CD4-positive, alpha-beta T cell (primary cell): ENCODE results near the gene CFAP43. TPM values are rescaled to one million over a fixed set of nuclear protein-coding genes. Genes with fewer than 3 reads are reported as not detected.

Source experiments
- ATAC-seq: fragments of 200-7000 bp; cut with Tn5 transposase; one replicate; pipeline ENCODE4 v1.10.0; 2022; ENCODE audit warnings: mild to moderate bottlenecking; ENCODE audit not compliant: poor library complexity
- CTCF ChIA-PET: fragments of 350-600 bp; sonication (Branson Sonifier 250); formaldehyde crosslinking; loops from one replicate; lab custom pipeline; 2021; ENCODE audit warnings: antibody characterized with exemption, inconsistent platforms; lab: Charles Lee
- POLR2A ChIA-PET: fragments of 350-600 bp; sonication (Branson Sonifier 250); formaldehyde crosslinking; loops from one replicate; lab custom pipeline; 2021; ENCODE audit warnings: antibody characterized with exemption, inconsistent platforms; lab: Charles Lee
- DNase-seq, 14 experiments: peaks; one replicate each; pipeline ENCODE4 v3.0.0-alpha.2; 2013 to 2020; ENCODE audit warnings: mixed read lengths in 2 of 14
- H3K27ac ChIP-seq, 2 donors: one replicate each; pipeline versions ENCODE4 v1.5.1 to v1.7.0; 2013; ENCODE audit warnings: low read length in 2 of 2, low read depth in 1 of 2, mild to moderate bottlenecking in 1 of 2
- H3K27me3 ChIP-seq, 2 experiments: 1 replicate in 1 of 2; 2 replicates in 1 of 2; pipeline versions ENCODE4 v1.6.1 to v1.7.0; 2013; ENCODE audit warnings: low read length in 2 of 2, control low read depth in 1 of 2, mild to moderate bottlenecking in 1 of 2, moderate library complexity in 1 of 2; ENCODE audit not compliant: insufficient read depth in 2 of 2, control insufficient read depth in 1 of 2
- H3K36me3 ChIP-seq: one replicate; pipeline ENCODE4 v1.6.1; 2013; ENCODE audit warnings: low read length, control low read depth; ENCODE audit not compliant: insufficient read depth
- H3K4me1 ChIP-seq: one replicate; pipeline ENCODE4 v1.6.1; 2013; ENCODE audit warnings: low read length, control low read depth; ENCODE audit not compliant: insufficient read depth
- H3K4me3 ChIP-seq: one replicate; pipeline ENCODE4 v1.5.1; 2013; ENCODE audit warnings: mild to moderate bottlenecking, low read length, moderate library complexity
- H3K9me3 ChIP-seq, 2 experiments: 1 replicate in 1 of 2; 2 replicates in 1 of 2; pipeline versions ENCODE4 v1.6.1 to v1.7.0; 2013; ENCODE audit warnings: low read length in 2 of 2, mild to moderate bottlenecking in 2 of 2, control low read depth in 1 of 2, moderate library complexity in 1 of 2; ENCODE audit not compliant: control insufficient read depth in 1 of 2, insufficient read depth in 1 of 2
- H3K27ac Mint-ChIP-seq: one replicate; pipeline ENCODE4 v1.8.0; 2020; ENCODE audit warnings: mixed read lengths
- H3K27me3 Mint-ChIP-seq: one replicate; pipeline ENCODE4 v1.8.0; 2021; ENCODE audit warnings: mixed read lengths
- H3K36me3 Mint-ChIP-seq: one replicate; pipeline ENCODE4 v1.8.0; 2021; ENCODE audit warnings: low read depth, mixed read lengths
- H3K4me1 Mint-ChIP-seq: one replicate; pipeline ENCODE4 v1.8.0; 2021; ENCODE audit warnings: low read depth, mixed read lengths
- H3K4me3 Mint-ChIP-seq: one replicate; pipeline ENCODE4 v1.8.0; 2020; ENCODE audit warnings: mild to moderate bottlenecking, mixed read lengths
- H3K9me3 Mint-ChIP-seq: one replicate; pipeline ENCODE4 v1.8.0; 2020; ENCODE audit warnings: mixed read lengths
- CTCF ChIP-seq: fragments of 200-600 bp; IDR thresholded peaks from one replicate; pipeline ENCODE4 v1.8.0; 2022; ENCODE audit warnings: antibody characterized with exemption, mild to moderate bottlenecking
- intact Hi-C, 2 experiments: fragments of 100-400 bp; cut with DNase I in 1 of 2; cut with micrococcal nuclease in 1 of 2; formaldehyde crosslinking; loops; one replicate each; pipeline versions ENCODE4 v1.15.1 to v1.9.0; 2023 to 2025; cut with DNase I, micrococcal nuclease
- total RNA-seq, 174 experiments: library from RNA in 2 of 174; stranded (reverse) in 2 of 174; gene quantifications; one replicate each; pipeline ENCODE4 v1.2.3 and lab custom pipeline; 2021 to 2026

The CFAP43 gene
- total RNA-seq, 2 experiments from 2014 or later, result not detected

- Mint-ChIP-seq H3K4me3 (no peak overlapping the region), H3K36me3 (no peaks in the 10 kb centered on the region), H3K27me3 (peaks cover 10% of the 10 kb centered on the region), H3K9me3 (peaks cover 3% of the 10 kb centered on the region), H3K27ac (no peak overlapping the region), H3K4me1 (no peaks in the 10 kb centered on the region)
- no peaks in the 10 kb centered on the region for H3K9me3 ChIP-seq
- ATAC-seq, result no peak
- ChIA-PET POLR2A (interaction anchor here (1.4 to 1.5 kb wide), 2 partner anchors 21 to 91 kb away, joined by 4 to 5 read pairs; partner anchors contain the start of gene GSTO2), CTCF (interaction anchor here (0.9 kb wide), 1 partner anchor 58 kb away, joined by 3 read pairs; no protein-coding TSS in a partner anchor)
- no peaks in the 10 kb centered on the region for H3K36me3 ChIP-seq
- H3K27ac ChIP-seq, result no peak overlapping the region
- H3K4me3 ChIP-seq, result no peak overlapping the region
- H3K27me3 ChIP-seq, result no peaks in the 10 kb centered on the region
- H3K4me1 ChIP-seq, result no peaks in the 10 kb centered on the region
- DNase-seq, result no peak
- intact Hi-C loops, result no loop called here
- TF ChIP-seq CTCF, result no peak
These were observed 15.5 kb upstream of the CFAP43 start for GRCh38 chr10:104247513-104248146.

- Histone ChIP-seq H3K9me3 (no peaks in the 10 kb centered on the region), H3K4me1 (no peaks in the 10 kb centered on the region), H3K27me3 (no peaks in the 10 kb centered on the region), H3K27ac (no peak overlapping the region), H3K4me3 (no peak overlapping the region), H3K36me3 (no peaks in the 10 kb centered on the region)
- Mint-ChIP-seq H3K4me1 (no peaks in the 10 kb centered on the region), H3K4me3 (no peak overlapping the region), H3K27ac (no peak overlapping the region), H3K36me3 (no peaks in the 10 kb centered on the region), H3K9me3 (peaks cover 3% of the 10 kb centered on the region), H3K27me3 (peaks cover 12% of the 10 kb centered on the region)
- TF ChIP-seq CTCF, result no peak
- CTCF ChIA-PET, result no interaction called here
- ATAC-seq (no peak), DNase-seq (peak in 2 of 14 experiments; percentile 61 to 71)
- intact Hi-C loops, result no loop called here
- POLR2A ChIA-PET, result interaction anchor here (1.4 to 1.5 kb wide), 2 partner anchors 22 to 92 kb away, joined by 4 to 5 read pairs; partner anchors contain the start of gene GSTO2
These were observed 14.8 kb upstream of the CFAP43 start for GRCh38 chr10:104246976-104247375.

- no peak for TF ChIP-seq CTCF
- no peak for DNase-seq
- Histone ChIP-seq H3K4me1 (no peaks in the 10 kb centered on the region), H3K27me3 (no peaks in the 10 kb centered on the region), H3K27ac (no peak overlapping the region), H3K4me3 (no peak overlapping the region), H3K36me3 (no peaks in the 10 kb centered on the region), H3K9me3 (no peaks in the 10 kb centered on the region)
- intact Hi-C loops, result no loop called here
- Mint-ChIP-seq H3K4me3 (no peak overlapping the region), H3K36me3 (no peaks in the 10 kb centered on the region), H3K27ac (no peak overlapping the region), H3K27me3 (peaks cover 20% of the 10 kb centered on the region), H3K9me3 (peaks cover 3% of the 10 kb centered on the region), H3K4me1 (no peaks in the 10 kb centered on the region)
- ChIA-PET POLR2A (no interaction called here), CTCF (no interaction called here)
- no peak for ATAC-seq
These were observed 13.0 kb upstream of the CFAP43 start for GRCh38 chr10:104245066-104245632.
